Femur (tissue), 1 donor: ENCODE measurements around the gene ANAPC15.
A peak's percentile ranks its signal among the peaks of the same experiment; 100 is the strongest.

Experiments
- DNase-seq: peaks from one replicate; pipeline ENCODE4 v3.0.0-alpha.2; 2017

Gene ANAPC15

DNA sequence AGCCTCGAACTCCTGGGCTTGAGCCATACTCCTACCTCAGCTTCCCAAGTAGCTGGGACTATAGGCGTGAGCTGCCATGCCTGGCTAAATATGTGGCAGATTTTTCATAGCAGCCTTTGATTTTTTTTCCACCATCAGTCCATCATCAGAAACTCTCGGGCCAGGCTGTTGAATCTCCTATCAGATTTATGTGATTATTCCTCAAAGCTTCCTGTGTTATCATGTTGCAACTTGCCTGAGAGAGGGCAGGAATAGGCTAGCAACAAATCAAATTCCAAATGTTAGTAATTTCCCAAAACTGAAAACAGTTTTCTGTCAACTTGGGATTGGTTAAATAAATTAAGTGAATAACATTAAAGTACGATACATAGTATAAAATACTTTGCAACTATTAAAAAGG is 28.4 kb downstream of the ANAPC15 start:
- DNase-seq, result no peak

DNA sequence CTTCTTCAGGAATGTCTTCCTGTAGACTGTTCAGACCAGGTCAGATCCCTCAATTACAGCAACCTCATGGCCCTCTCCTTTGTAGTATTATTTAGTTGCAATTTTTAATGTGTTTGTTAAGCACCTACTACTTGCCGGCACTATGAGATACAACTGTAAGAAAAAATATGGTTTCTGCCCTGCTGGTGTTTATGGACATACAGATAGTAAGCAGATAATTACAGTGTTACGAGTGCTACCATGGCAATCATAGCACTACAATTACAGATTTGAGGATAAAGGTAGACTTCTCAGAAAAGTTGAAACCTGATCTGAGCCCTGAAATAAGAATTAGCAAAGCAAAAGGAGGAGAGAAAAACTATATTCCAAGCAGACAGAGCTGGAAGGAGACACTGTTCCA is 29.1 kb downstream of the ANAPC15 start:
- no peak for DNase-seq

DNA sequence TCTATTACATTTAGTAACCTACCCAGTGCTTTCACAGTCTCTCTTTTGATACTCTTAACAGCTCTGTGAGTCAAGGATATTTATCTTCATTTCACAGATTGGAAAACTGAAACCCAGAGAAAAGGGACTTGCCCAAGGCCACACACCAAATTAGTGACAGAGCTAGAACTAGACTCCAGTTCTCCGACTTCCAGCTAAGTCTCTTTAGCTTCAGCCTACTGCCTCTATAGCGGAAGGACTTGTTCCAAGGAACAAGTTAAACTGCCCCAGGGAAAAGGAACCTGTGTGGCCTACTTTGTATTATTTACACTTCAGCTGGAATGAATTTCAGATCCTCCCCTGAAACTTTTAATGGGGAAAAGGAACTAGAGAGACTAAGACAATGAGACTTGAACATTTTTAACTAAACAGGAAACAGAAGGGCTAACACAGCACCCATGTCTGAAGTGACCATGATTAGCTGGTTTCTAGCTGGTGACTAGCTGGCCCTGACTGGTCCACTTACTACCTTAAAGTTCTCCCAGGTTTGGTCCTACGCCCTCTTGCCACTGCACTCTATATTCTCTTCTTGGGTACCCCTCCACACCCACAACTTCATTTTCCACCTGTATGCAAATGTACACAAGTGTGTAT is 30.6 kb downstream of the ANAPC15 start:
- no peak for DNase-seq

DNA sequence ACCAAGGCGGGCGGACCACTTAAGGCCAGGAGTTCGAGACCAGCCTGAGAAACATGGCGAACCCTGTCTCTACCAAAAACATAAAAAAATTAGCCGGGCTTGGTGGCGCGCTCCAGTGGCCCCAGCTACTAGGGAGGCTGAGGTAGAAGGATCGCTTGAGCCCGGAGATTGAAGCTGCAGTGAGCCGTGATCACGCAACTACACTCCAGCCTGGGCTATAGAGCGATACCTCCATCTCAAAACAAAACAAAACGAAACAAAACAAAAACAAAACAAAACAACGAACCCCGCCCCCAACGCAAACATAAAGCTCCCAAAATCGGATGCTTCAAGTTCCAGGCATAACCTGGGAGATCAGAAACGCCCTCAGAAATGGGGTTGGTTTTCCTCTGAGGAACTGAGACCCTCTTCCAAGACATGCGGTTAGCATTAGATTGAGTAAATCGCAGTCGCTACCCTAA is 31.3 kb downstream of the ANAPC15 start:
- no peak for DNase-seq

DNA sequence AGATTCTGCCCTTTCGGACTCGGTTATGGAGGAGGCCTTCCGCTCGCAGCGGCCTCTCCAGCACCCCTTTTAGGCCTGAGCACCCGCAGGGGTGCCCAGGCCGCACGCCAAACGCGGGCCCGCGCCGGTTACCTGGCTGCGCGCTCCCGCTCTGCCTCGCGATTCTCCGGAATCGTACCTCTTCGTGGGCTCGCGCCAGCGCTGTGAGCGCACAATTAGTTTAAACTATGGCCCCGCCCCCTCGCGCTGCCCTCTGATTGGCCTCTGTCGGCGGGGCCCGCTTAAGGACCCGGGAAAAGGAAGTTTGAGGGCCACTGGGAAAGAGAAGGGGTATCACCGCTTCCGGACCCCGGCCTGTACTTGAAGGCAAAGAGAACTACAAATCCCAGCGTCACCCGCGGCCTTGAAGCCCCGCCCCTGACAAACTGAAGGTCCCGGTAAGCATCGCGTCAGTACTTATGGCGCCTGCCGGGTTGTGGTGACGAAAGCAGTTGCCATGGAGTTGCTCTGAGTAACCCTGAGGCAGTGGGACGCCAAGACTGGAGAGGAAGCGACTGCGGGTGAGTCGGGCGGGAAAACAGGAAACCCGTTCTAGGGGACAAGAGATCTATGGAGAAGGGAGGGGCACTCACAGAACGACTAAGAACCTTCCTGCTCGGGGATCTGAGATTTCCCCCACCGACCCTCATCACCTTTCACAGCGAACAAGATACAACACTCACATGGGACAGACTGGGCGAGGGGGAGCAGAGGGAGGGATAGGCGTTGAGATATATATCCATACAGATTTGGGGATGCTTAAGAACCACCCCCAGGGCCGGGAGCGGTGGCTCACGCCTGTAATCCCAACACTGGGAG is 31.9 kb downstream of the ANAPC15 start, which contains the start of the genes LRRC51 and NUMA1:
TSS of gene LRRC51 (plus strand) at position 525 of the 858 bp plus-strand sequence. CDS start 8,234 bp downstream, outside the sequence.
TSS of gene NUMA1 (minus strand) at position 217 of the 858 bp plus-strand sequence. CDS start 44,599 bp downstream, outside the sequence.
- peak; percentile 100 for DNase-seq

DNA sequence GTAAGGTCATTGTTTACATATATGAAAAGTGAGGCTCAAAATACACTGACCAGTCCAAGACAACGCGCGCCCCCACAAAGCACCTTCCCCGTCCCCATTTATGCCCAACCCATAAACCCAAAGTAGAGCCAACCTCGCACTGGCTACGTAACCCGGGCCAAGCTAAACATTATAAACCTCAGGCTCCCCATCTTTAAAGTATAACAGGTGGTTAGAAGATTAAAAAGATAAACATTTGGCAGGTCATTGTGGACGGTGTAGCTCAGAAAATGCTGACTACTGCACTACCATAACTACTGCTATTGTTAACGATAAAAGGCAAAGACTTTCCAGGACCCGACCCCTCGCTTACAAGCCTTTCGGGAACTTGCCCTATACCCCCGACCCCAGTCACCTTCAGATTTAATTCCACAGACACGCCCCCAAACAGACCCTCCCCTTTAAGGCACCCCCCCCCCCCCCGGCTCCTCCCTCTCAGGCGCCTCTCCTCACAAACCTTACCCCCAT is 32.6 kb downstream of the ANAPC15 start:
- no peak for DNase-seq

DNA sequence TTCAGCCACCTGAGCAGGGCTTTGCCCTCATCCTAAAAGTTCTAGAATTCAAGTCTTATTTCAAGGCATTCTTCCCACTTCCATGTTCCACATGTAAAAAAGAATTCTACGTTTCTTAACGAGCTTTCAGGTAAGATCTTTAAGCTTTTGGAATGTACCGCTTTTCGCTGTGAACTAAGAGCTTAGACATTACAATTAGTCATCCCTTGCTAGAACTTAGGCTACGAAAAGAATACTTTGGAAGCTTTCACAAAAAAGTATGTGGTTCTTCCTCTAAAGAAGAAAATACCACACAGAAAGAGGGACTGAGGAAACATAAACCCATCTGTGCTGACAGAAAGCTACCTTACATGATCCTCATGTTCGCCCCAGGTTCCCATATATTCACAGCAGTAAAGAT is 34.0 kb downstream of the ANAPC15 start:
- DNase-seq, result no peak

DNA sequence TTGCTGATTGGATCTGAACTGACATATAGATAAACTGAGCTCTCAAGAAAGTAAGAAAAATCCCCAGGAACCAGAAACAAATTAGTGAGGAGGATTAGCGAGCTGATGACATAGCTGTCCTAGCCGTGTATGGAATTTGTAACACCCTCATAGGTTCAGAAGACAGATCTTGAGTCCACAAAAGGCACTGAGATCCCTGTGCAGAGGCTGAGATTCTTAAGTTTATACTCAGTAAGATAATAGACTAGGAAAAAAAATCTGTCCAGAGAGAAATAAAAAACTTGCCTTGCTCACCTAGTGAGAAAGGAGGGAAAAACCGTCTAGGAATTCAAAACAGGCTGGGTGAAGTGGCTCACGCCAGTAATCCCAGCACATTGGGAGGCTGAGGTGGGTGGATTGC is 36.7 kb downstream of the ANAPC15 start:
- no peak for DNase-seq

DNA sequence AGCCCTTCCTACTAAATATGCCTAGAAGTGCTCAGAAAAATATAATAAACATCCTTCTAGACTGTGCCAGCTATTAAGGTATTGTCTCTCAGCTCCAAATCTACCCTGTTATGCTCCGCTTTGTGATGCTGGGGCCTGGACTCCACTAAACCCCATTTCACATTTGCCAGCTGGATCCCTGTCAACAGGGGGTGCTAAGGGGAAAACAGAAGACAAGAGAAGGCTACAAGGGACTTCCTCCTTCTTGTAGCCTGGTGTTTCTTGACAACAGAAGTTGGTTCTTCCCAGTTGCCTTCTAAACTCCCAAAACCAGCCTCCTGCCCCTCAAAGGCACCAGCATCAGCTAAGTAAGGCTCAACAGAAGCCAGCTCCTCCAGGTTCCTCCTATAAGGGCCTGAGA is 37.4 kb downstream of the ANAPC15 start:
- no peak for DNase-seq

DNA sequence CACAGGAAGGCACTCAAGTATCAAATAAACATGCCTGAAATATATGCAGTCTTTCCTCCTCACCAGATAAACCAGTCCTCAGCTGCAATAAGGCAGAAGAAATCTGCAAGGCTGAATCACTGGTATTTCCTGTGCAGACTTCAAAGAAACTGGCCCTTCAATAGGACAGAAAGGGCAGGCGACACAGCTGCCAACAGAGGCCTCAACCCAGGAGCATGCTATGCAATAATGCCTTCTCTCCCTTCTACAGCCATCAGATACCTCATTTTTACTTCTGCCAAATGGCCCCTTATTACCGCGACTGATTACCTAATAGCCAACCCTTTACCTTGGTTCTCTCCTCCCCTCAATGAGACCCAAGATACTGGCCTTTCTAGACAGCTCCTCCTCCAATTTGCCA is 40.1 kb downstream of the ANAPC15 start:
- DNase-seq, result no peak

DNA sequence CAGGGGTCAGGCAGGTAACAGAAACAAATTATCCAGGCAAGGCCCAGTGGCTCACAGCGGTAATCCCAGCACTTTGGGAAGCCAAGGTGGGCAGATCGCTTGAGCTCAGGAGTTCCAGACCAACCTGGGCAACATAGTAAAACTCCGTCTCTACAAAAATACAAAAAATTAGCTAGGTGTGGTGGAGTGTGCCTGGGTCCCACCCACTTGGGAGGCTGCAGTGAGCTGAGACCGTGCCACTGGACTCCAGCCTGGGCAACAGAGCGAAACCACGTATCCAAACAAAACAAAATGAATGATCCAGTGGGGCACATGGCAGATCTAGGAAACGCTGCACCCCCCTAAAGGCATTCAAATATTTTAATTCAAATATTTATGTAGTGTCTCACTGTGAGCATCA is 42.0 kb downstream of the ANAPC15 start:
- DNase-seq, result no peak

DNA sequence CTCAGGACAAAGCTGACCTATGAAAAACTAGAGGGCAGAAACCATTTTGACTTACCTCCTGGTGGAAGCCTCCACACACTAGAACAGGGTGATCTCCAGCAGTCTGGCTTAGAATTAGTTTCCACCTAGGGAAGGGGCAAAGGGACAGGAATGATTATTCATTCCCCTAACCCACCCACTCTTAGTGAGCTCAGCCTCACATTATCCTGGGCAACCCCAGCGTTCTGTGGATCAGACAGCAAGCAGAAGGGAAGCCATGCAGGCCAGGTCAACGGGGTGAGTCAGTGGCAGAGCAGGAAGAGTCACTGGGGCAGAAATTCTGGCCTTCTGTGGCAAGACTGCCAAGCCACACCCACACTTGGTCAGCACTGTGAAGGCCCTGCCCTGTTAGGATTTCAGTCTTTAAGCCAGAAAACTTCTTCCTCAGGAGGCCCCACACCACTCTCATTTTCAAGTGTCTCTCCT is 42.7 kb downstream of the ANAPC15 start:
- peak; percentile 80 for DNase-seq

DNA sequence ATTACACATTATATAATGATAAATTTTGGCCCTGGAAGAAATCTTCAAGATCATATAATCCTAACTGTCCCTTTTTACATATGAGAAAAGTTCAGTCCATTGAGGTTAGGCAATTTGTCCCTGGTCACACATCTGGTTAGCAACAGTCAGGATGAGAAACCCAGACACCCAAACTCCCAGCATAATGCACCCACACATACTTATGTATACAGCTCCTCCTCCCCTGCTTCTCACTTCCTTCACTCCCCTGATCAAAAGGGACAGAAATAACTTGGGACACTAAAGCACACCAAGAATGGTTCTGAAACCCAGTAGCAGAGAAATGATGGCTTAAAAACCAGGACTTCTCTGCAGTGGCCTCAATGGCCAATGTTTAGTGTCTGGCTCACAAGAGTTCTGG is 43.3 kb downstream of the ANAPC15 start:
- DNase-seq, result no peak

DNA sequence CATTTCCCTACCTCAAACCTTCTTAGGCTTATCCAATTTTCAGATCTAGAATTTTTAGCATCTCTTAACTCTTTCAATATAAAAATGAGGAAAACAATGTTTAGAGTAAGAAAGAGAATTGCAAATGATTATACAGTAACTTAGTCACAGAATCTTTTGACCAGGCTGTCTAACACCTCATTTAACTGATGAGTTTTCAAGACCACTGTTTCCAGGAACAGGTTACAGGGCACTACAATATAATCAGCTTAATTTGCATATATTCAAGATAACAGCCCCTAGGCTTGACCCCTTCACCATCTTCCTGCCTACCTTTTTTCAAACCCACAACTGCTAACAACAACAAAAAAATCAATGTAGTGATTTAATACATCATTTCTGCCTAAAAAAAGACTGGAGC is 44.8 kb downstream of the ANAPC15 start:
- no peak for DNase-seq

DNA sequence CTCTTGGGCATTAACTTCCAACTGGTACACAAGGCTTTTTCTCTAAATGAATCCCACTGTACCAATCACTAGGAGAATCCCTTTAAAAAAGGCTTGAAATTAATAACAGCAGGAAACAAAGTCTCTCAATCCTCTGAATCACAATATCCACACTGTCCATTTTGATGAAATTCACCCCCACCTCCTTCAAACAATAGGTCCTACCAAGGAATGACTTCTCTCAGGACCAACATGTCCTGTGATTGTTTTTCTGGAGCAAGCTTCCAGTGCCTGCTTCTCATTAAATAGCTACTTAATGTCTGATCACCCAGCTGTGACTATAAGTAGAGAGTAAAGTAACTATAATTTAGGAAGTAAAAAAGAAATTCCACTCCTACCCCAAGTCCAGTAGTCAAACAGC is 45.2 kb downstream of the ANAPC15 start:
- no peak for DNase-seq

DNA sequence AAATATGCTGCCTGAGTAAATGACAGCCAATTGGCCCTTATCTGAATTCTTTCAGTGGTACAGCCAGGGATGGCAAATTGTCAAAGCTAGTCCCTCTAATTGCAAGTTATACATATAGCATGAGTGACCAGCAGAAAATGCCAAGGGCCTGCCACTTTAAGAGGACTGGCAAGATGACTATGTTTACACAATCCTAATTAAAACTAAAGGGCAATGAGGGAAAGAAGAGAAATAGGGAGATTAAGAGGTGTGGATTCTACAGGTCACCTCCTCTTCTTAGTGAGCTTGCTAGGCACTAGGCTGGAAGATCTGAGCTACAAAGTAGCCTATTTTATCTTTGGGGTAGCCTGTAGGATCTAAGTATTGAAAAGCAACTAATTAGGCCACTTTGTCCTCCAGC is 45.6 kb downstream of the ANAPC15 start:
- DNase-seq, result no peak

DNA sequence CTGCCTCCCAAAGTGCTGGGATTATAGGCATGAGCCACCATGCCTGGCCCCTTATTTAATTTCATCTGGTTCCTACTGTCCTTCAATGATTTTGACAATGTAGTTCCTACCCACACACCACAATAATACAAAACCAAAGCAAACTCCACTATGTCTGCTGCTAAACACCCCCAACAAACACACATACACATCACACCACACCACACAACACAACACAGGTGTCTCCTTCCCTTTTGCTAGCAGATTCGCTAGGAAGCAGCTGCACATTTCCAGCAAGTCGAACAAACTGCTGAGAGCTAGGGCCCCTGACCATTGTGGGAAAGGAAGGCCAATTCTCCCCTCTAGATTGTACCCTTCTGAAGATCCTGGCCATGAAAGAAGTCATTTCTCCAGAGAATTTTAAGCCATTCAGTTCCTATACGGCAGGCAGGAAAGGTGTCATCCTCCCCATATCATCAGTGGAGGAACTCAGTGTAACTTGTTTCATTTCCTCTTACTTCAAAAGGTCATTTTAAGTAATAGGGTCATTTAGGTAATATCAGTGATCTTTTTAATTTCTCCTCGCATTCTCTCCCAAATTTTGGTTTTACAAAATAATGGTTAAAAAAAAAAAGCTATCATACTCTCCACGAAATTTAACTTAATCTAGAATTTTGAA is 50.6 kb downstream of the ANAPC15 start:
- DNase-seq, result no peak
